Fibroblast of pulmonary artery (primary cell): ENCODE data around the gene BNIP2.

ENCODE experiments used
- DNase-seq: peaks from one replicate; pipeline ENCODE4 v3.0.0-alpha.2; 2010; ENCODE audit warnings: low read depth
- H3K4me3 ChIP-seq: replicated peaks from 2 replicates; pipeline ENCODE4 v1.5.1; 2011; ENCODE audit warnings: low read depth, mild to moderate bottlenecking, control low read depth, low read length, moderate library complexity
- CTCF ChIP-seq: IDR thresholded peaks from 2 replicates; pipeline ENCODE4 v1.5.1; 2011; ENCODE audit warnings: mild to moderate bottlenecking, control low read depth, low read length, inconsistent platforms; ENCODE audit errors: missing control alignments

Gene BNIP2

DNA sequence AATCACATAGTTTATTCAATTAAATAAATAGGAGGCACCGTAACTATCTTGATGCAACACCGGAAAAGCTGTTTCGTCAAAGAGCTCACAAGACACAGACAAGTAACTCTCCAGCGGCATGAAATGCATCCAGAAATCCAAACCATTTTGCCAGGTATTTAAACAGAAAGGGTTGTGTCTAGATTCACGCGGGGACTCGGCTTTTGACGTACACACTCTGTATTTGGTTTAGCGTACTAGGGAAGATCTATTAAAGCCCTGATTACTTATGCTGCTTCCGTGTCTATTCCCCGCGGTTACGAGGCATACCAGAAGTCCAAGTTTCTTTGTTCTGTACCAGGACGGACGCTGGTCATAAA, 718 bp downstream of the BNIP2 start:
- DNase-seq, result peak; percentile 88
- peak overlapping the region; percentile 72 for H3K4me3 ChIP-seq
- no peak for TF ChIP-seq CTCF

GRCh38 chr15:59687836-59688235, 1.3 kb downstream of the BNIP2 start:
- H3K4me3 ChIP-seq, result peak overlapping the region; percentile 72
- TF ChIP-seq CTCF, result no peak
- DNase-seq, result peak; percentile 62

DNA sequence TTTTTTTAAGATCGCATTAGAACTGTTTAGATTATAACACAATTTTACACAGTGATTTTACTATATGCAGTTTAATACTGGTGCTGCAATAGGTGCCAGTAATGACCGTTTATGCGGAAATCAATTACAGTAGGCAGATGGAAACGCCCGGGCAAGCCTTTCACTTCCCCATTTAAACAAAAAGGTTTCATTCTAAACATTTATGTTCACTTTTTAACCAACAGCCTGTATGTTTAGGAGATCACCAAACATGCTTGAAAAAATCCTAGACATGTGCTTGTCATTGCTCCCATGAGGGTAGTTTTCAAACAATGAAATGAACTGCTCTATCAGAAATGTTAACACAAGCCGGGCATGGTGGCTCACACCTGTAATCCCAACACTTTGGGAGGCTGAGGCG, 2.7 kb downstream of the BNIP2 start:
- no peak for DNase-seq
- peak overlapping the region; percentile 15 for H3K4me3 ChIP-seq
- TF ChIP-seq CTCF, result no peak

DNA sequence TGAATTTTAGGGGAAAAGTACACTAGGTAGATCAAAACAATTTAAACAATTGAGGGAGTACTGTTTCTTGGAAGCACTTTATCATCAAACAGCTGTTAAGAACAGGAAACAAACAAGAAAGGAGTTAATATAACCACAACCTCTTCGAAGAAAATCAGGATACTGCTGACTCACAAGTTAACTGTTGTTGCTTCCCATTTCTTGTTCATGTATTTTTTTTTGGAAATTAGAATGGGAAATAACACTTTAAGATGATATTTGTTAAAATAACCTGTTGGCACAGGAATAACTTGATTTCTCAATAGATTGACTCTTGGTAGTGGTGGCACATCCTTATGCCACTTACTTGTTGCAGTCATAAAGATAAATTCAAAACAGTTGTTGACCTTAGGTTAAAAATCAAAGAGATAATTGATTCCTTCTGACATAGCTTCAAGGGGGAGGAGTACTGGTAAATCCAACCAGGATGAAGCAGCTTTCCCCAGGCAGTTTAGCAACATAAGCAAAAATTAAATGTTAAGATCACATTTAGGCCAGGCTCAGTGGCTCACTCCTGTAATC, 3.3 kb downstream of the BNIP2 start:
- TF ChIP-seq CTCF, result no peak
- DNase-seq, result peak; percentile 75
- peak overlapping the region; percentile 15 for H3K4me3 ChIP-seq

DNA sequence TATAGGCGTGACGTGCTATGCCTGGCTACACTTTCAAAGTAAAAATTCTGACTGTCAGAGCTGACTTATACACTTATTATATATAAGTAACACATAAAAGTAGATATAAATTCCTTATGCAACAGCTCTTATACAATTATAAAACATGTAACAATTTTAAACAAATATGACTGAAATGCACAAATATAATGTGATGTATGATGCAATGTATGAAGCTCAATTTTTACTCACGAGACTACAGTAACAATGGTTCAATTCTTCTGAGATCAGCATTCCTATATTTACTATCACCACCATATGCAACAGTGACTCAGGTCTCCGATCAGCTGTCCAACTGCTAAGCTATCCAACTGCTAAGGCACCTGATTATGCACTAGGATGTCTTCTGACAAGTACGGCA, 8.2 kb downstream of the BNIP2 start:
- no peak for TF ChIP-seq CTCF
- no peak for DNase-seq

DNA sequence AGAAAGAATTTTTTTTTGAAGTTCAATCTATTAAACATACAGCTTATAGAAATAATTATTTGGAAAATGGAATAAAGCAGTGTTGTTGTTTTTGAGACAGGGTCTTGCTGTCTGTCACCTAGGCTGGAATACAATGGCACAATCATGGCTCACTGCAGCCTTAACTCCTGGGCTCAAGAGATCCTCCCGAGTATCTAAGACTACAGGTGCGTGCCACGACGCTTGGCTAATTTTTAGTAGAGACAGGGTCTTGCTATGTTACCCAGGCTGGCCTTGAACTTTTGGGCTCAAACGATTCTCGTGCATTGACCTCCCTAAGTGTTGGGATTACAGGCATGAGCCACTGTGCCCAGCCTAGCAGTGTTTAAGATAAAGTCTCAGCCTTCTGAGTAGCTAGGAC, 8.8 kb downstream of the BNIP2 start:
- no peak overlapping the region for H3K4me3 ChIP-seq
- no peak for TF ChIP-seq CTCF
- no peak for DNase-seq

More for the DNA sequence above, 8.2 kb downstream of the BNIP2 start:
- no peak overlapping the region for H3K4me3 ChIP-seq

DNA sequence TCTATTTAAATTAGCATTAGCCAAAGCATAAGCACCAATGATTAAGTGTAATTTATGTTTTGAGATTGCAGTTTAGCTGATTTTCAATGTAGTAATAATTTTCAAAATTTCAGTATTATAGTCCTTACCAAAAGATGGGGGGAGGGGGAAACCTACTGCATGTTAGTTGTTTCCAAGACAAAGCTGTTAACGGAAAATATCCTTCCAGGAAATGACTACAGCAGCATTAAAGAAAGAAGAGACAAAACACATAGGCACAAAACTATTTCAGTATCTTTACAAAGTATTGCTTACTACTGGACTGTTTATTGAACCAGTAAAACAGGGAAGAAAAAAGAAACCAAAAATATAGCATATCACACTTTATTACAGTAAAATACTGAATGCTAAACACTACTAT, 10.5 kb downstream of the BNIP2 start:
- DNase-seq, result peak; percentile 77

More for the DNA sequence above, 10.5 kb downstream of the BNIP2 start:
- H3K4me3 ChIP-seq, result no peak overlapping the region
- TF ChIP-seq CTCF, result no peak
